Right lobe of liver (tissue), 4 donors: Measurements from ENCODE around the gene USP6NL.

Source experiments
- CTCF ChIP-seq, 4 donors: fragments of 200-600 bp in 3 of 4; fragments of 450-650 bp in 1 of 4; IDR thresholded peaks; one replicate each; pipeline versions ENCODE4 v1.5.1 to v1.8.0; 2016 to 2022; ENCODE audit warnings: antibody characterized with exemption in 4 of 4, mild to moderate bottlenecking in 2 of 4
- POLR2A ChIP-seq: fragments of 450-650 bp; IDR thresholded peaks from one replicate; pipeline ENCODE4 v1.6.1; 2017; ENCODE audit warnings: antibody characterized with exemption, mild to moderate bottlenecking
- donor health status: DM: no; HTN: no; CAD: no.
- donor health status: DM: no; HTN: no; CAD: no.
- donor health status: DM: no; HTN: yes; CAD: no.

- no peak for TF ChIP-seq POLR2A
- TF ChIP-seq CTCF (IDR thresholded peaks at IDR 0.05): no peak
Observed at GRCh38 chr10:11448190-11448544, 163.3 kb downstream of the USP6NL start.
